Fibroblast of lung (primary cell): Measurements from ENCODE around the gene PNKP. TPM values are rescaled to one million over a fixed set of nuclear protein-coding genes. Genes with fewer than 3 reads are reported as not detected.

Source experiments
- DNase-seq, 2 donors: peaks; one replicate each; pipeline versions ENCODE4 v3.0.0 to v3.0.0-alpha.2; 2010; ENCODE audit warnings: low read depth in 2 of 2
- H2AFZ ChIP-seq: 2 replicates; pipeline ENCODE4 v1.5.1; 2012; ENCODE audit warnings: low read length, control low read depth, inconsistent platforms
- H3K27ac ChIP-seq: 2 replicates; pipeline ENCODE4 v1.5.1; 2011; ENCODE audit warnings: low read length, control low read depth; ENCODE audit not compliant: insufficient read depth
- H3K27me3 ChIP-seq: 2 replicates; pipeline ENCODE4 v1.5.1; 2011; ENCODE audit warnings: mild to moderate bottlenecking, low read length; ENCODE audit not compliant: control insufficient read depth, insufficient read depth
- H3K36me3 ChIP-seq: 2 replicates; pipeline ENCODE4 v1.5.1; 2011; ENCODE audit warnings: low read length; ENCODE audit not compliant: control insufficient read depth, insufficient read depth
- H3K4me1 ChIP-seq: 2 replicates; pipeline ENCODE4 v1.5.1; 2011; ENCODE audit warnings: low read length; ENCODE audit not compliant: control insufficient read depth, insufficient read depth; ENCODE audit errors: extremely low read depth
- H3K4me2 ChIP-seq: 2 replicates; pipeline ENCODE4 v1.5.1; 2011; ENCODE audit warnings: low read length, control low read depth; ENCODE audit not compliant: insufficient read depth; ENCODE audit errors: extremely low read depth
- H3K4me3 ChIP-seq, 4 experiments: fragments of 200-600 bp in 1 of 4; sonication (generic) in 1 of 4; replicated peaks in 1 of 4; 2 replicates each; pipeline ENCODE4 v1.5.1; 2011 to 2016; ENCODE audit warnings: low read length in 4 of 4, low read depth in 3 of 4, mild to moderate bottlenecking in 3 of 4, control low read depth in 2 of 4, inconsistent platforms in 1 of 4, mixed read lengths in 1 of 4; ENCODE audit not compliant: insufficient read depth in 1 of 4; ENCODE audit errors: control extremely low read depth in 1 of 4
- H3K79me2 ChIP-seq: 2 replicates; pipeline ENCODE4 v1.5.1; 2012; ENCODE audit warnings: mild to moderate bottlenecking, low read length, inconsistent platforms; ENCODE audit not compliant: control insufficient read depth, insufficient read depth
- H3K9ac ChIP-seq: 2 replicates; pipeline ENCODE4 v1.5.1; 2011; ENCODE audit warnings: mild to moderate bottlenecking, low read length, control low read depth; ENCODE audit not compliant: insufficient read depth
- H3K9me3 ChIP-seq: 2 replicates; pipeline ENCODE4 v1.5.1; 2012; ENCODE audit warnings: low read depth, low read length; ENCODE audit not compliant: control insufficient read depth, insufficient read depth
- H4K20me1 ChIP-seq: 2 replicates; pipeline ENCODE4 v1.5.1; 2011; ENCODE audit warnings: low read length; ENCODE audit not compliant: control insufficient read depth, insufficient read depth; ENCODE audit errors: extremely low read depth
- EZH2 ChIP-seq: IDR thresholded peaks from 2 replicates; pipeline ENCODE4 v1.5.1; 2012; ENCODE audit warnings: low read length, control low read depth, mild to moderate bottlenecking; ENCODE audit errors: missing control alignments
- polyA plus RNA-seq, 2 donors: library from polyadenylated mRNA; depleted of rRNA in 1 of 2; stranded (reverse) in 1 of 2; unstranded in 1 of 2; fragments of >200 nt; gene quantifications; 2 replicates each; pipeline ENCODE4 v1.2.1, GENCODE V29; 2011 to 2012; ENCODE audit warnings: missing spikeins in 1 of 2
- total RNA-seq: library from RNA; depleted of rRNA; stranded (reverse); fragments of >200 nt; gene quantifications from 2 replicates; pipeline ENCODE4 v1.2.1, GENCODE V29; 2014
- TF ChIP-seq, protein P1 (sequence below), 2 donors: IDR thresholded peaks in 1 of 2; conservative IDR thresholded peaks in 1 of 2; 1 replicate in 1 of 2; 2 replicates in 1 of 2; pipeline ENCODE4 v1.5.1; 2011 to 2012; ENCODE audit warnings: low read length in 2 of 2, control low read depth in 1 of 2, inconsistent platforms in 1 of 2, low read depth in 1 of 2, mild to moderate bottlenecking in 1 of 2

PNKP gene
- total and polyA plus RNA-seq, 2 donors (not counting 1 experiment from before 2014, with no cell fraction given) = 11.0 to 32.9 TPM

GRCh38 chr19:49912965-49913685, 45.7 kb upstream of the PNKP start:
- DNase-seq = no peak
- H3K4me2 ChIP-seq = no peak overlapping the region
- no peak overlapping the region for H3K4me3 ChIP-seq
- no peaks in the 10 kb centered on the region for H3K4me1 ChIP-seq
- H3K36me3 ChIP-seq = peaks cover 23% of the 10 kb centered on the region
- no peaks in the 10 kb centered on the region for H4K20me1 ChIP-seq
- no peak overlapping the region for H2AFZ ChIP-seq
- TF ChIP-seq, protein P1, sequence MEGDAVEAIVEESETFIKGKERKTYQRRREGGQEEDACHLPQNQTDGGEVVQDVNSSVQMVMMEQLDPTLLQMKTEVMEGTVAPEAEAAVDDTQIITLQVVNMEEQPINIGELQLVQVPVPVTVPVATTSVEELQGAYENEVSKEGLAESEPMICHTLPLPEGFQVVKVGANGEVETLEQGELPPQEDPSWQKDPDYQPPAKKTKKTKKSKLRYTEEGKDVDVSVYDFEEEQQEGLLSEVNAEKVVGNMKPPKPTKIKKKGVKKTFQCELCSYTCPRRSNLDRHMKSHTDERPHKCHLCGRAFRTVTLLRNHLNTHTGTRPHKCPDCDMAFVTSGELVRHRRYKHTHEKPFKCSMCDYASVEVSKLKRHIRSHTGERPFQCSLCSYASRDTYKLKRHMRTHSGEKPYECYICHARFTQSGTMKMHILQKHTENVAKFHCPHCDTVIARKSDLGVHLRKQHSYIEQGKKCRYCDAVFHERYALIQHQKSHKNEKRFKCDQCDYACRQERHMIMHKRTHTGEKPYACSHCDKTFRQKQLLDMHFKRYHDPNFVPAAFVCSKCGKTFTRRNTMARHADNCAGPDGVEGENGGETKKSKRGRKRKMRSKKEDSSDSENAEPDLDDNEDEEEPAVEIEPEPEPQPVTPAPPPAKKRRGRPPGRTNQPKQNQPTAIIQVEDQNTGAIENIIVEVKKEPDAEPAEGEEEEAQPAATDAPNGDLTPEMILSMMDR (conservative IDR thresholded peaks at IDR 0.05 in 1 of 2, IDR thresholded peaks at IDR 0.05 in 1 of 2; ENCODE audit: low read depth in 1 of 2, low read length in 2 of 2) = no peak
- H3K79me2 ChIP-seq = peaks cover 26% of the 10 kb centered on the region
- H3K27me3 ChIP-seq = no peaks in the 10 kb centered on the region
- H3K9ac ChIP-seq = no peak overlapping the region
- H3K9me3 ChIP-seq = no peaks in the 10 kb centered on the region
- H3K27ac ChIP-seq = no peak overlapping the region

DNA sequence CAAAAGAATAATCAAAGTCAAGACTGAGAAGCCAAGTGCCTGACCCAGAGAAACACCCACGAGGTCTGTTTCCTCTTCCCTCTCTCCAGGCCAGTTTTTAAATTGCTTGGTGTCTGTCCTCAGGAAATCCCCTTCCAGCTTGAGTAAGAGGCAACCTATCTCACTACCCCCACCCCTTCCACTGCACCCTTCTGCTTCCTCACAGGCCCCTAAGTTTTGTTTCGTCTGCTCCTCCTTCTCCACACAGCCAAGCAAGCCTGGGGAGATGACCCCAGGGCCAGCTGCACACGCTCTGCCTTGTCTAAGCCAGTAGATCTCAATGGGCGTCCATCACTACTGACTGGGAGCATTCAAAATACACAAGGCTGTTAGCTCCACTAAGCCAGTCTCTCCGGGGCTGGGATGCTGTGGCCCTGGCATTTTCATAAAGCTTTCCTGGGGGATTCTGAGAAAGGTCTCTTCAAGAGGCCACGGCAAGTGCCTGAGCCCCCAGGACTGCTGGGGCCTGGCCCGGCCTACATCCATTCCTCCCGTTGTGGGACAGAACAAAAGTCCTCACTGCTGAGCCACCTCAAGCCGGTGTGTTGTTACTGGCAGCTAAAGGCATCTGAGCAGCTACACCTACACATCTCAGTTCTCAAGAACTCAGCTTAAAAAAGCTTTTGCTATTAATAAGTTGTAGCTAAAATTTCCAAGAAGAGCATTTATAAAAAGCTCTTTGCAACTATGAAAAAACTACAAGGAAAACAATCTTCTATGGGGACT, 44.2 kb upstream of the PNKP start:
- no peak overlapping the region for H2AFZ ChIP-seq
- no peak overlapping the region for H3K9ac ChIP-seq
- TF ChIP-seq, protein P1 (conservative IDR thresholded peaks at IDR 0.05 in 1 of 2, IDR thresholded peaks at IDR 0.05 in 1 of 2; ENCODE audit: low read depth in 1 of 2, low read length in 2 of 2) = no peak
- no peak for TF ChIP-seq EZH2
- DNase-seq = no peak
- H4K20me1 ChIP-seq = no peaks in the 10 kb centered on the region
- H3K27me3 ChIP-seq = no peaks in the 10 kb centered on the region
- no peak overlapping the region for H3K4me2 ChIP-seq
- peaks cover 27% of the 10 kb centered on the region for H3K36me3 ChIP-seq
- no peaks in the 10 kb centered on the region for H3K9me3 ChIP-seq
- no peak overlapping the region for H3K27ac ChIP-seq
- H3K79me2 ChIP-seq = peaks cover 14% of the 10 kb centered on the region
- H3K4me1 ChIP-seq = no peaks in the 10 kb centered on the region
- no peak overlapping the region for H3K4me3 ChIP-seq

DNA sequence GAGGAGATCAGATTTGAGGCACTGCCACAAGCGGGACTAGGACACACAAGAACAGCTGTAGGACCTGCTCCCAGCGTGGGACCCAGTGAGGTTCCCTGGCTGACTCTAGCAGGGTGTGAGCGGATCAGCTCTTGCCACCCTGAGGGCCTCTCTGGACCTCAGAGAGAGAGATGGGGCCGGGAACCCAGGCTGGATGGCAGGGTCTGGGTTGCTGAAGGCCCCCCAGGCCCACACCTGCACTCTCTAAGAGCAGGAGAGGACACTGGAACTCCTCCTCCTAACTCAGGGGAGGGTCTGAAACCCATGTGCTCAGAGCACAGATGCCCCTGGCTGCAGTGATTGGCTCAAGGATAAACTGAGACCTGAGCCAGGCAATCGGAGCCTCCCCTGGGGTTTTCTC, 42.8 kb upstream of the PNKP start:
- H3K27me3 ChIP-seq = no peaks in the 10 kb centered on the region
- no peak for TF ChIP-seq EZH2
- TF ChIP-seq, protein P1 (conservative IDR thresholded peaks at IDR 0.05 in 1 of 2, IDR thresholded peaks at IDR 0.05 in 1 of 2; ENCODE audit: low read depth in 1 of 2, low read length in 2 of 2) = no peak
- no peaks in the 10 kb centered on the region for H4K20me1 ChIP-seq
- H2AFZ ChIP-seq = no peak overlapping the region
- peaks cover 25% of the 10 kb centered on the region for H3K36me3 ChIP-seq
- H3K79me2 ChIP-seq = peaks cover 7% of the 10 kb centered on the region
- DNase-seq = no peak
- H3K4me1 ChIP-seq = no peaks in the 10 kb centered on the region
- H3K27ac ChIP-seq = no peak overlapping the region
- no peak overlapping the region for H3K9ac ChIP-seq
- H3K9me3 ChIP-seq = no peaks in the 10 kb centered on the region
- H3K4me2 ChIP-seq = no peak overlapping the region
- no peak overlapping the region for H3K4me3 ChIP-seq
